Activated naive CD4-positive, alpha-beta T cell treated with Interleukin-2 at 50 U/mL for 16 hours (primary cell): ENCODE data around the gene PCED1A.
"Not testable (repeated sequence)": the region's sequence is repeated elsewhere in the genome, so short reads cannot be mapped to it uniquely, and the experiment has no call there.

Experiments
- DNase-seq: peaks from one replicate; pipeline ENCODE4 v3.0.0-alpha.2; 2020

Gene PCED1A

DNA sequence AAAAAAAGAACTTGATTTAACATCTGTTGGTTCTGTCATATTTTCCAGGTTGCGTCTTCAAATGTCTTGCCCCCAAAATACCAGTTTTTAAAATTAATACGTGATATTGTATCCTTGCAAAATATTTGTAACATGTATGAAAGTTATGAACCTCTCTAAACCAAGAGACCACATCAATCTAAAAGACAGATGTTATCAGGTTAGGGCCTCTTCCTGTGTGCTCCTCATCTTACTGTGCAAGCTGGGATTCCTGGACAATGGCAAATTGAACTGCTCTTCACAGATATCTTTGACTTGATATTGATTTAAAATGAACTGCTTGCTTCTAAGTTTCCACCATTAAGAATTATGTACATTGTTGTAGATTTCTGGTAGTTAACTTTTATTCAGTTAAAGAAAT is 14.7 kb downstream of the PCED1A start:
- no peak for DNase-seq

DNA sequence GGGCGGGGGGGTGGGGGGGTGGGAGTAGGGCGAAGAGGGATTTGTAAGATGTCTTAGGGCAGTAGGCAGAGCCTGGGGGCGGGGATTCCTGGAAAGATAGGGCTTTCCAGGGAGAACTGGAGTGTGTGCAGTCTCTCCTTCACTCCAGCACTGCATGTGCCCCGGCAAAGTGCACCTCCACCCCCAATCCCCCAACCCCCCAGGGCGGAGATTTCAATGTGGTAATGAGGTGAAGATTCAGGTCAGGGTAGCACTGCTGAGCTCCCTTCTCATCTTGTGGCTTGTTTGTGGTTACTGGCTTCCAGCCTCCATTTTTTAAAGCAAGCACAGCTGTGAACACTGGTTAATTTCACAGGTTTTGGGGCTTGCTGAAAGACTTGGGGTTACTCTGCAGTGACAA is 18.4 kb downstream of the PCED1A start:
- peak; percentile 32 for DNase-seq

DNA sequence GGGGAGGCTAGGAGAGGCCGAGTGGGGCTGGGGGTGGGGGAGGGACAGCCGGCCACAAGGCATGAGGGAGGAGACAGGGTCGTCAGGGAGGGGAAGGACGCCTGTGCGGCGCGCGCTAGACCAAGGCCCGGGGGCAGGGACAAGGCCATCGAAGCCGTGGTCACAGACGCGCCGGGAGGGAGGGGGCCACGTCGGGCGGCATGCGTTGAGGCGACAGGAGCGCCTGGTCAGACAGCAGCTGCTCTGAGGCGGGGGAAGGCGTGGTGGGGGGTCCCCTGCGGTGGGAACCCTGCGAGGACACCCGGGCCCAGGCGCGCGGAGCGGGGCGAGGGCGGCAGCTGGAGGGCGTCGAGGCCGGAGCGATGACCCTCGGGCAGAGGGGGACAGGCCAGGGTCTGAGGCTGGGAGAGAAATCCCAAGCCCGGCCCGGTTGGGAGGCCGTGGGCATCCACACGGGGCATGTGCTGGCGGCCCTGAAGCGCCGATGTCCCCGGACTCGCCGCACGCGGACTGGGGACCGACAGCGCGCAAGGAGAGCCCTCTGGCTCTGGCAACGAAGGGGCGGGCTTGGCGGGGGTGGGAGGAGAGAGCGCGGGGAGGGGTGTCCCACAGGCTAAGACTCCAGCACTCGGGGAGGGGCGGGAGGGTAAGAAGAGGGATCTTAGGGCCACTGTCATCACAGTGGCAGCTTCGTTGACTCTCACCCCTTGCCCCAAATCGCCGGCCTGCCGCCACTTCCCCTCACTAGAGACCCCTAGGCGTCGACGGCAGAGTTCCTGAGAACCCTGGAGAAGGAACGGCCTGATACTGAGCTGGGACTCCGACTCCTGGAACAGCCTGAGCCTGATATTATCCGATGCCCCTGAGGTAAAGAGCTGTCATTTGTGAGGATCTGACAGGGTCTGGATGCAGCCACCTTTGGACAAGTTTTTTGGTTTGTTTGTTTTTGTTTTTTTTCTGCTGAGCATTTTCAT is 19.3 kb downstream of the PCED1A start:
- no peak for DNase-seq

DNA sequence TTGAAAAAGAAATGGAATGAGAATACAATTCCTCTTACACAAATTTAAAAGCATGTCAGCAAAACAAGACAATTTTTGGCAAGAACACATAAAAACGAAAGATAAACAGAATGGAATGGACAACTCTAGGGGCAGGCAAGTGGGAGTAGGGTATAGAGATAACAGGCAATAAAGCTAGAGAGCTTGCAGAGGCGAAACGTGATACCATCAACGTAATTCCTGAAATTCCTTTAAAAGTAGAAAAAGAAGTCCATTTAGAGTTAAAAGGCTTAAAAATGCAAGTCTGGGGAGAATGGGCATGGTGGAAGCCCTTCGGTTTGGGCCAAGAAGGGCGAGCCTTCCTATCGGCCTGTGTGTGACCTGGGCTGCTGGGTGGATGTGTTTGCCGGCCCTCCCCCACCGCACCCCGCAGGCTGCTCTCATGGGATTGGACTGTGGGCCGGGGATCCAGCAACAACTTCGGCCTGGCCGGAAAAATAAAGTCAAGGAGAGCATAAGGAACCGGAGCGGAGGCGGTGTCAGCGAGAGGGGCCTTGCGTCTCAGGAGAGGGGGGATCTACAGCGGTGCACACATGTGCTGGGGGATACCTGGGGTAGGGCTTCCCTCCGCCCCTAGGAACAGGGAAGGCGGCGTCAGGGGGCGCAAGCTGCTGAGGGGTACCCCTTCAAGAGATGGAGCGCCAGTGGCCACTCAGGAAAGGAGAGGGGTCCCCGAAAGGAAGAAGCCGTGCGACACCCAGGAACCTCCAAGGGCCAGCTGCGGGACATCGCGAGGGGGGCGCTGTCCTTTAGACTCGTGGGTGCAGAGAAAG is 20.2 kb downstream of the PCED1A start:
- DNase-seq, result no peak

DNA sequence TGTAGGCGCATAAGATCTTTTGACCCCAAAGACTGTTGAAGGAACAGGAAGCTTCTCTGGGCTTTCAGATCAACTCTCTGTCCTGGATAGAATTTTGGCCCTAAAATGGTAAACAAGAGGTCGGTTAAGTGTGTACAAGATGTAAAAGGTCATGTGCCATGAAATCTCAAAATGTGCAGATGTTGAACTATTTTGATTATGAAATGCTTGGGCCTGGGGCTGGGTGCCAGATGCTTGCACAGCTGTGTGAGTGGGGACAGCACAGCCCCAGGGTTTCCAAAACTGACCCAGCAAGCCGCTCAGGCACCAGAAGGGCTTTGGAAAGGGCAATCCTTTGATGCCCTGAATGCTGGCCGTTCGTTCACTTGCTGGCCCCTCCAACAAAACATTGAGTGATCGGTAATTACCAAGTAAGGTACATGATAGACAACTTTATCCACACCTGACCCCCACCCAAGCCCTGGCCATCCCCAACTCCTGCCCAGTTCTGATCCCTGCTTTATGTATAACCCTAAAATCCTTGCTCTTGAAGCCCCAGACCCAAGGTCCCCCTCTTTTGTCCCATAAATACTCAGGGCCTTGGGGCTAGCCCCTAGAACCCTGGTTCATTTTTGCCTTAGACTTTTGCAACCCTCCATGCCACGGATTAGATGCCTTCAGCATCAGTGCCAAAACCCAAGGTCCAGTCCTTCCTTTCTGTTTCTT is 22.4 kb downstream of the PCED1A start:
- DNase-seq, result no peak

DNA sequence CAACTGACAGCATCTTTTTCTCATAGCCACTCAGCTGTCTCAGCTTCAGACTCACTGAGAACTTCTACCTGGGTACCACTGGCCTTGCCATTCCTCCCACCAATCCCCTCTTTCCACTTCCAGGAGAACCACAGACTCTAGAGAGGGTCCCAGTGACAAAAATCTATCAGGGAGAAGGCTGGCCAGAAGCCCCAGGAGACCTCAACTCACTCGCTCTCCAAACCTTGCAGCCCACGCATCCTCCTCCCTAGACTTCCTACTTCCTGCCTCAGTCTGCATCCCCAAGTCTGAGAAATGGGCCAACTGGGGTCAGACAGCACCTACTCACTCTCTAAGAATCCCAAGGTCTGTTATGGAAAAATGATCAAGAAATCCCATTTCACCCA is 23.1 kb downstream of the PCED1A start:
- DNase-seq, result no peak

DNA sequence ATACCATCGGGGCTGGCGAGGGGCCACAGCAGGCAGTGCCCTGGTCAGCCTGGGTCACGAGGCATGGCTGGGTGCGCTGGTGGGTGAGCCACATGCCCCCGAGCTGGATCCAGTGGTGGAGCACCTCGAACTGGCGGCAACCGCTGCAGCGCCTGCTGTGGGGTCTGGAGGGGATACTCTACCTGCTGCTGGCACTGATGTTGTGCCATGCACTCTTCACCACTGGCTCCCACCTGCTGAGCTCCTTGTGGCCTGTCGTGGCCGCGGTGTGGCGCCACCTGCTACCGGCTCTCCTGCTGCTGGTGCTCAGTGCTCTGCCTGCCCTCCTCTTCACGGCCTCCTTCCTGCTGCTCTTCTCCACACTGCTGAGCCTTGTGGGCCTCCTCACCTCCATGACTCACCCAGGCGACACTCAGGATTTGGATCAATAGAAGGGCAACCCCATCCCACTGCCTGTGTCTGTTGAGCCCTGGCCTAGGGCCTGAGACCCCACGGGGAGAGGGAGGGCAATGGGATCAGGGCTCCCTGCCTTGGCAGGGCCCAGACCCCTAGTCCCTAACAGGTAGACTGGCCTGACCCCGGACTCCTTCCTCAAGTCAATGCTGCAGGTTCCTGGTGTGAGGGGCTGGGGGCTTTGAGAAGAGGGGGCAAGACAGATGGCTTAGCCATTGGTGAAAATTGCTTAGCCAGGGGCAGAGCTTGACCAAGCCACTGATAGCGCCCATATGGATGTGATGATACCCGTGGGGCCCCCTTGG is 23.7 kb downstream of the PCED1A start:
- no peak for DNase-seq

DNA sequence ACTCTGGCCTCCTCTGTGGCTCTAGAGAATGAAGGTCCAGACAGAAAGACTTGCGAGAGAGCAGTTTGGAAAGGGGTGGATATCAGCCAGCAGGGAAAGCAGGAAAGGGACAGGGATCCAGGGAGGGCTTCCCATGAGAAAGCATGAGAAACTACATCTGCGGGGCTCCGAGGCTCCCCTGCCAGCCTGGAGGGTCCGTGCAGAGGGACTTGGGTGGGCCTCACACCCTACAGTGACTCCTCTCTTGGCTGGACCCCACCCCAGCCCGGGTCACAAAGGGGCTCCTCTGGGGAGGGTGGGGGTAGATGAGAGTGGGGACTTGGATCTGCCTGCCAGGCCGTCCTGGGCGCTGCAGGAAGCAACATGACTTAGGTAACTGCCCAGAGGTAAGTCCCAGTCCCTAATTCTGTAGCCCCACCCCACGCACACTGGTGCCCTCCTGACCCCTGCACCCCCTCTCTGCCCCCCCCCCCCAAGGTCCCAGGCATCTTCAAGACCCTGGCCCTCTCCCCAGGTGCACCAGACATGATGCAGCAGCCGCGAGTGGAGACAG is 24.3 kb downstream of the PCED1A start, which contains the start of gene TMEM239:
TMEM239 (plus strand) TSS at position 335 of the 553 bp plus-strand sequence; CDS start at position 526, 191 bp downstream.
- DNase-seq, result no peak

DNA sequence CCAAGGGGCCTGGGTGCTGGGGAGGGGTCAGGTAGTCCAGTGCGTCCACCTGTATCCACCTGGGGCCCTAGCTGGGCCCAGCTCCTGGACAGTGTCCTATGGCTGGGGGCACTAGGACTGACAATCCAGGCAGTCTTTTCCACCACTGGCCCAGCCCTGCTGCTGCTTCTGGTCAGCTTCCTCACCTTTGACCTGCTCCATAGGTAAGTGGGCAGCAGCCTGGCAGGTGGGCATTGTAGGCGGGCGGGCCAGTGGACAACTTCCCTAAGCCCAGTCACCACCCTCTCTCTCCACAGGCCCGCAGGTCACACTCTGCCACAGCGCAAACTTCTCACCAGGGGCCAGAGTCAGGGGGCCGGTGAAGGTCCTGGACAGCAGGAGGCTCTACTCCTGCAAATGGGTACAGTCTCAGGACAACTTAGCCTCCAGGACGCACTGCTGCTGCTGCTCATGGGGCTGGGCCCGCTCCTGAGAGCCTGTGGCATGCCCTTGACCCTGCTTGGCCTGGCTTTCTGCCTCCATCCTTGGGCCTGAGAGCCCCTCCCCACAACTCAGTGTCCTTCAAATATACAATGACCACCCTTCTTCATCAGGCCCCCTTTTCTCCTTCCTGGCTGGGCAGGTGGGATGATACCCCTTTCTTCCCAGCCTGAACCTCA is 25.1 kb downstream of the PCED1A start:
- no peak for DNase-seq

- no peak for DNase-seq
Measured at GRCh38 chr20:2814587-2815051, 25.8 kb downstream of the PCED1A start, which contains the start of gene C20orf141. C20orf141 (plus strand) TSS chr20:2814987; CDS start chr20:2815185, 198 bp downstream.

DNA sequence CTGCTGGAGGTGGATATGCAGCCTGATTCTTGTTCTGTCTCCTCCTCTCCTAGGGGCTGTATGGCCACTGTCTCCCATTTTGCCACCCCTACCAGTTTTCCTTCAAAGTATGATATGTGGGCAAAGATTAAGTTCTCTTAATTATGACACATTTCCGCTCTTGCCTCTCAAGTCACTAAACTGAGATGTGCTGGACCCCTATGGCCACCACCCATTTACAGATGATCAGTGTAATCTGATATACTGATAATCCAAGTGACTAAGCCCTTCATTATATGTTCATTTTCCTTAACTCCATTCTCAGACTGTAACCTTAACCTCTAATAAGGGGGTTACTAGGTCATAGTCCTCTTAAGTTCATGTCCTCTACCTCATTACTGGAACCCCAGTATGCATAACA is 26.4 kb downstream of the PCED1A start:
- DNase-seq, result no peak

- DNase-seq, result no peak
Measured at GRCh38 chr20:2812189-2812588, 28.3 kb downstream of the PCED1A start.

DNA sequence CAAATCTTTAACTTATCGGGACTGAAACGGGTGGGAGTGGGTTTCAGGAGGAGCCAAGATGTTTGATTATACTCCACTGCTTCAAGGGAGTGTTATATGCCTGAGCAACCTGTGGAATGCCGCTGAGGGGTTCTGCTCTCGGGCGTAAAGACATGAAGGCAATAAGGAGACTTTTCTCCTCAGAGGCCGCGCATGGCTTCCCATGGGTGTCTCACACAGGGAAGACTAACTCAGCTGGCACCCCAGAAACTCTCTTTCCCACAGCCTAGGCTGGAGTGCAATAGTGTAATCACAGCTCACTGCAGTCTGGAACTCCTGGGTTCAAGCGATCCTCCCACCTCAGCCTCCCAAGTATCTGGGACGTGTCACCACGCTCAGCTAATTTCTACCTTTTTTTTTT is 30.8 kb downstream of the PCED1A start:
- no peak for DNase-seq

GRCh38 chr20:2807929-2808328 is 32.5 kb downstream of the PCED1A start:
- not testable (repeated sequence) for DNase-seq

DNA sequence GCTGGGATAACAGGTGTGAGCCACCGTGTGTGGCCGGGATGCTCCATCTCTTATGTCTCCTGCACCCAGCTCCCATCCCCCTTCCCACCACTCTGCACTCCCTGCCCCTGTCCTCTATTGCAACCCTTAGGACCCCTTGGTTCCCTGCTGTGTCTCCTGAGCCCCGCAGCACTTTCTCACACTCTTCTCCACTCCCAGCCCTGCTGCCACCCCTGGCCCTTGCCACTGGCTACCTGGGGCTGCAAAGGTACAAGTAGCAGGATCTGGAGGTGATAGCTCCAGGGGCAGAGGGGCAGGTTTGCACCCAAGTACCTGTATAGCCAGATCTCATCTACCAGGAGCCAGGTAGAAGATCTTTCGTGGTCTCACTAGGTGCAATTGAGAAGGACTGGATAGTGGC is 33.4 kb downstream of the PCED1A start:
- DNase-seq, result no peak

DNA sequence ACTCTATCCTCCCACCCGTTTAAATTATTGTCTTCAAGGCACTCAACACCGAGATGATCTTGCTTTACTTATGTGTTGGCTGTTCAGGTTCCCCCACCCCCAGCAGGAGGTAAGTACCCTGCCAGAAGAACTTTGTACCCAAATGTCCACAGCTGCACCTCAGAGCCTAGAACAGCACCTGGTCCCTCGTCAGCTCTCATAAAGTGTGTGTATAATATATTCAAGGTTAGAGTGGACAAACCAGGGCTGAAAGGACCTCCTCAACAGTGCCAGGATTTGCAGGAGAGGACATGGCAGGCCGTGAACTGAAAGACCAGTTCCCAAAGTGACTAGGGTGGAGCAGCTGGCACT is 34.1 kb downstream of the PCED1A start:
- no peak for DNase-seq

GRCh38 chr20:2805689-2806350 is 34.6 kb downstream of the PCED1A start:
- DNase-seq, result no peak

- no peak for DNase-seq
Measured at GRCh38 chr20:2804852-2805688, 35.4 kb downstream of the PCED1A start.

GRCh38 chr20:2804041-2804828 is 36.2 kb downstream of the PCED1A start:
- DNase-seq, result no peak
